ENCODE measurements around the gene STK32B.

The STK32B gene

DNA sequence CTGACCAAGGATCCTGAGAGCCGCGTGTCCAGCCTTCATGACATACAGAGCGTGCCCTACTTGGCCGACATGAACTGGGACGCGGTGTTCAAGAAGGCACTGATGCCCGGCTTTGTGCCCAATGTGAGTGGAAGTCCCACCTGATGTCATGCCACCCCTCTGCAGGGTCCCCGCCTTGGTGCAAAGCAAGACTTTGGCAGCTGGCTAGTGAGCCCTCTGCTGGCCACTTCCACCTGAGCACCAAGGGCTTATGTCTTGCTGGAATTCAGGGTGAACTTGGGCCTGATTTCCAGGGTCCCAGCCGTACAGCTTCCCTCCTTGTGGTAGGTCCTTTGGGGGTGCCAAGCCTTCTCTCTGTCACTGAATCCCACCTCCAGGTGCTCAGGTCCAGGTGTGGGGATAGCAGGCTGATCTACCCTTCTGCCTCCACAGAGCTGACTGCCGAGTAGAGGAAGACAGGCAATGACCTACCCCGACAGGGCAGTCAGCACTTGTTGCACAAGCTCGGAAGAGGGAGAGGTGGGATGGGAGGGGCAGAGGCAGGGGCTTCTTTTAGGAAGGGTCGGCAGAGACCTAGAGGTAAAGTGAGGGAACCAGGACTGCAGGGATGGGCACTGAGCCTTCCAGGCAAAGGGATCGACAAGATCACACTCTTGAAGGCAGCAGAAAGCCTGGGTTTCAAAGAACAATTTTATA, 409.0 kb downstream of the STK32B start:
- no peaks in the 10 kb centered on the region for H3K79me2 ChIP-seq (ENCODE audit: insufficient read depth, low read length)
- H3F3A ChIP-seq (ENCODE audit: low read depth): no peaks in the 10 kb centered on the region
- no peak overlapping the region for H3K4me3 ChIP-seq (ENCODE audit: low read length, poor library complexity, severe bottlenecking)
- TF ChIP-seq CTCF (conservative IDR thresholded peaks at IDR 0.05; ENCODE audit: low read length) (no peak), EZH2phosphoT487 (IDR thresholded peaks at IDR 0.05; ENCODE audit: borderline replicate concordance) (no peak)
- H3K4me2 ChIP-seq (ENCODE audit: low read depth, low read length, poor library complexity, severe bottlenecking): no peak overlapping the region
- H4K20me1 ChIP-seq (ENCODE audit: insufficient read depth, low read length, poor library complexity, severe bottlenecking): no peaks in the 10 kb centered on the region
- no peaks in the 10 kb centered on the region for H3K9me2 ChIP-seq (replicated peaks; ENCODE audit: low read depth, low read length)
- no peak overlapping the region for H2AFZ ChIP-seq (ENCODE audit: low read length)
- no peaks in the 10 kb centered on the region; the same call in 1 of the 2 replicates for H3K9me3 ChIP-seq (ENCODE audit: insufficient read depth, low read depth, low read length)
- no peaks in the 10 kb centered on the region for H3K27me3 ChIP-seq (ENCODE audit: insufficient read depth, low read length, poor library complexity, severe bottlenecking)
- H3K9ac ChIP-seq (ENCODE audit: low read depth, low read length, poor library complexity, severe bottlenecking): no peak overlapping the region
- no peaks in the 10 kb centered on the region for H3K4me1 ChIP-seq (ENCODE audit: insufficient read depth, low read length, poor library complexity, severe bottlenecking)
- no peaks in the 10 kb centered on the region for H3K36me3 ChIP-seq (ENCODE audit: insufficient read depth, low read length)

- Histone ChIP-seq H3K79me2 (ENCODE audit: insufficient read depth, low read length) (no peaks in the 10 kb centered on the region), H3F3A (ENCODE audit: low read depth) (no peaks in the 10 kb centered on the region), H3K4me1 (ENCODE audit: insufficient read depth, low read length, poor library complexity, severe bottlenecking) (no peaks in the 10 kb centered on the region), H3K36me3 (ENCODE audit: insufficient read depth, low read length) (no peaks in the 10 kb centered on the region), H3K4me3 (ENCODE audit: low read length, poor library complexity, severe bottlenecking) (no peak overlapping the region), H3K9ac (ENCODE audit: low read depth, low read length, poor library complexity, severe bottlenecking) (no peak overlapping the region), H3K9me3 (ENCODE audit: insufficient read depth, low read depth, low read length) (no peaks in the 10 kb centered on the region; the same call in 1 of the 2 replicates), H3K9me2 (replicated peaks; ENCODE audit: low read depth, low read length) (no peaks in the 10 kb centered on the region), H3K4me2 (ENCODE audit: low read depth, low read length, poor library complexity, severe bottlenecking) (no peak overlapping the region), H2AFZ (ENCODE audit: low read length) (no peak overlapping the region), H3K27me3 (ENCODE audit: insufficient read depth, low read length, poor library complexity, severe bottlenecking) (no peaks in the 10 kb centered on the region), H4K20me1 (ENCODE audit: insufficient read depth, low read length, poor library complexity, severe bottlenecking) (no peaks in the 10 kb centered on the region)
- TF ChIP-seq CTCF (conservative IDR thresholded peaks at IDR 0.05; ENCODE audit: low read length) (no peak), EZH2phosphoT487 (IDR thresholded peaks at IDR 0.05; ENCODE audit: borderline replicate concordance) (no peak)
Observed at GRCh38 chr4:5461477-5461876, 410.2 kb downstream of the STK32B start.

DNA sequence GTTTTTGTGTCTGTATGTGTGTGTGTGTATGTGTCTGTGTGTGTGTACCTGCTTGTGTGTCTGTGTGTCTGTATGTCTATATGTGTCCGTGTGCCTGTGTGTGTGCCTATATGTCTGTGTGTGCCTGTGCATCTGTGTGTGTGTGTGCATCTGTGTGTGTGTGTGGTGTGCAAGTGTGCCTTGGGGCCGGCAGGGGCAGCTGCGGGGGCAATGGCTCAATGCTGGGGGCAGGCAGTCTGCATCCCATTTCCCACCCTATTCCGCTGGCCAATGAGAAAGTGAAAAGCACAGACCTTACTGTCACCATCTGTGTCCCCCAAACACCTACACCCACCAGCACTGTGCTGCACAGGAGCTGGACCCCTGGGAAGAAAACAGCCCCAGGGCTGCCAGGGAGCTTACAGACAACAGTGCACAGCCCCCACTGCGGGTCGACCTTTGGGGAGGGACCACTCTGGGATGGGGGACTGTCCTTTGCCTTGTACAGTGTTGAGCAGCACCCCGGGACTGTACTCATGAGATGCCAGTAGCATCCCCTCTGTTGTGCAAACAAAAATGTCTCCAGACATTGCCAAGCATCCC, 411.1 kb downstream of the STK32B start:
- Histone ChIP-seq H3K27me3 (ENCODE audit: insufficient read depth, low read length, poor library complexity, severe bottlenecking) (no peaks in the 10 kb centered on the region), H3K9me2 (replicated peaks; ENCODE audit: low read depth, low read length) (no peaks in the 10 kb centered on the region), H3K4me1 (ENCODE audit: insufficient read depth, low read length, poor library complexity, severe bottlenecking) (no peaks in the 10 kb centered on the region), H3K4me2 (ENCODE audit: low read depth, low read length, poor library complexity, severe bottlenecking) (no peak overlapping the region), H3K36me3 (ENCODE audit: insufficient read depth, low read length) (no peaks in the 10 kb centered on the region), H3K9ac (ENCODE audit: low read depth, low read length, poor library complexity, severe bottlenecking) (no peak overlapping the region), H2AFZ (ENCODE audit: low read length) (no peak overlapping the region), H3K79me2 (ENCODE audit: insufficient read depth, low read length) (no peaks in the 10 kb centered on the region), H3F3A (ENCODE audit: low read depth) (no peaks in the 10 kb centered on the region), H3K4me3 (ENCODE audit: low read length, poor library complexity, severe bottlenecking) (no peak overlapping the region), H4K20me1 (ENCODE audit: insufficient read depth, low read length, poor library complexity, severe bottlenecking) (no peaks in the 10 kb centered on the region), H3K9me3 (ENCODE audit: insufficient read depth, low read depth, low read length) (no peaks in the 10 kb centered on the region; the same call in 1 of the 2 replicates)
- TF ChIP-seq EZH2phosphoT487 (IDR thresholded peaks at IDR 0.05; ENCODE audit: borderline replicate concordance) (no peak), CTCF (conservative IDR thresholded peaks at IDR 0.05; ENCODE audit: low read length) (no peak)

Measured in Loucy (cell line).